Nephron progenitor cell (in vitro differentiated cells): Measurements from ENCODE around the gene MYLK.

ENCODE experiments used
- DNase-seq: peaks from one replicate; pipeline ENCODE4 v3.0.0; 2021
- H3K27ac Mint-ChIP-seq: 2 replicates; pipeline ENCODE4 v1.8.0; 2021; ENCODE audit warnings: mild to moderate bottlenecking, moderate library complexity, mixed read lengths
- H3K27me3 Mint-ChIP-seq: 2 replicates; pipeline ENCODE4 v1.8.0; 2021; ENCODE audit warnings: mild to moderate bottlenecking, low read depth, mixed read lengths; ENCODE audit not compliant: poor library complexity
- H3K36me3 Mint-ChIP-seq: 2 replicates; pipeline ENCODE4 v1.8.0; 2021; ENCODE audit warnings: low read depth, mixed read lengths
- H3K4me1 Mint-ChIP-seq: 2 replicates; pipeline ENCODE4 v1.8.0; 2021; ENCODE audit warnings: mixed read lengths
- H3K4me3 Mint-ChIP-seq: 2 replicates; pipeline ENCODE4 v1.8.0; 2021; ENCODE audit warnings: mild to moderate bottlenecking, moderate library complexity, mixed read lengths
- H3K9me3 Mint-ChIP-seq: 2 replicates; pipeline ENCODE4 v1.8.0; 2021; ENCODE audit warnings: mild to moderate bottlenecking, moderate library complexity, mixed read lengths
- CTCF ChIP-seq: fragments of 200-600 bp; sonication (generic); IDR thresholded peaks from 2 replicates; pipeline ENCODE4 v1.5.0; 2021; ENCODE audit warnings: antibody characterized with exemption

The MYLK gene

GRCh38 chr3:123745184-123745855 lies 138.8 kb downstream of the MYLK start:
- TF ChIP-seq CTCF: no peak
- Mint-ChIP-seq H3K4me3 (no peak overlapping the region), H3K27ac (no peak overlapping the region), H3K36me3 (no peaks in the 10 kb centered on the region), H3K9me3 (no peaks in the 10 kb centered on the region), H3K4me1 (no peaks in the 10 kb centered on the region), H3K27me3 (peaks cover 7% of the 10 kb centered on the region)
- no peak for DNase-seq

- Mint-ChIP-seq H3K36me3 (peaks cover 2% of the 10 kb centered on the region), H3K4me1 (peaks cover 2% of the 10 kb centered on the region), H3K27me3 (peaks cover 7% of the 10 kb centered on the region), H3K4me3 (no peak overlapping the region), H3K9me3 (no peaks in the 10 kb centered on the region), H3K27ac (no peak overlapping the region)
- no peak for DNase-seq
- TF ChIP-seq CTCF: no peak
Measured at GRCh38 chr3:123744064-123744463, 140.1 kb downstream of the MYLK start.

DNA sequence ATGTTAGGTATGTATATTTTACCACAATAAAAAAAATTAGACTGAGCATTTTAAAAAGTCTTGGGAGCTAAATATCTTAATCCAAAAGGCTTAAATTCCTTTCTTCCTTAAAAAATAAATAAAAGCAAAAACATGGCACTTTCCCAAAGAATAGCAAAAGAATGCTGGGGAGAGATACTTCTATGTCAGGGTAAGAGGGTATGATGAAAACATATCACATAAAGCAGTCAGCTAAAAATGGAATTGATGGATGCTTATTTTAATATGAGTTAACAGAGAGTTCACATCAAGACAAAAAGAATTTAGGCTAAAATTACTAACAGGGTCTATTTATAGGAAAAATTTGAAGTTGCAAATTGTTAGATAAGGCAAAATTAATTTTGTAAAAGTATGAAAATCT lies 141.0 kb downstream of the MYLK start:
- H3K4me3 Mint-ChIP-seq: no peak overlapping the region
- no peak overlapping the region for H3K27ac Mint-ChIP-seq
- H3K4me1 Mint-ChIP-seq: peaks cover 8% of the 10 kb centered on the region
- peaks cover 7% of the 10 kb centered on the region for H3K27me3 Mint-ChIP-seq
- no peak for TF ChIP-seq CTCF
- no peaks in the 10 kb centered on the region for H3K9me3 Mint-ChIP-seq
- H3K36me3 Mint-ChIP-seq: peaks cover 9% of the 10 kb centered on the region
- DNase-seq: no peak

GRCh38 chr3:123741041-123741511 lies 143.1 kb downstream of the MYLK start:
- TF ChIP-seq CTCF: no peak
- Mint-ChIP-seq H3K36me3 (peaks cover 15% of the 10 kb centered on the region), H3K9me3 (no peaks in the 10 kb centered on the region), H3K4me3 (no peak overlapping the region), H3K4me1 (peaks cover 8% of the 10 kb centered on the region), H3K27ac (no peak overlapping the region), H3K27me3 (peaks cover 7% of the 10 kb centered on the region)
- DNase-seq: no peak

DNA sequence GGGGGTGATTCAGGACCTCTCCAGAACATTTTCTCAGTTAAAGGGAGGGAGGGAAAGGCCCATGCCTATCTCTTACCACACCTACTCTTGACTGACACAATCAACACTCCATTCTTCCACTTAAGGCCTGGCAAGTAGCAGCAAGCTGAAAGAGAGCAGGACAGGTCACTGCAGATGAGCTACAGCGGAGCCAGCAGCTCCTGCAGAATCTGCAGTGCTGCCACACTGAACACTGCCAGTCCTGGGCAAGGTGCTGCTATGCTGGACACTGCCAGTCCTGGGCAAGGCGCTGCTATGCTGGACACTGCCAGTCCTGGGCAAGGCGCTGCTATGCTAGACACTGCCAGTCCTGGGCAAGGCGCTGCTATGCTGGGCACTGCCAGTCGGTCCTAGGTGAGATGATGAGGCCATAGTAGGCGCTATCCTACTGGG lies 143.7 kb downstream of the MYLK start:
- no peak for DNase-seq
- Mint-ChIP-seq H3K36me3 (peaks cover 16% of the 10 kb centered on the region), H3K4me1 (peaks cover 8% of the 10 kb centered on the region), H3K27ac (no peak overlapping the region), H3K27me3 (peaks cover 8% of the 10 kb centered on the region), H3K9me3 (no peaks in the 10 kb centered on the region), H3K4me3 (no peak overlapping the region)
- TF ChIP-seq CTCF: no peak

DNA sequence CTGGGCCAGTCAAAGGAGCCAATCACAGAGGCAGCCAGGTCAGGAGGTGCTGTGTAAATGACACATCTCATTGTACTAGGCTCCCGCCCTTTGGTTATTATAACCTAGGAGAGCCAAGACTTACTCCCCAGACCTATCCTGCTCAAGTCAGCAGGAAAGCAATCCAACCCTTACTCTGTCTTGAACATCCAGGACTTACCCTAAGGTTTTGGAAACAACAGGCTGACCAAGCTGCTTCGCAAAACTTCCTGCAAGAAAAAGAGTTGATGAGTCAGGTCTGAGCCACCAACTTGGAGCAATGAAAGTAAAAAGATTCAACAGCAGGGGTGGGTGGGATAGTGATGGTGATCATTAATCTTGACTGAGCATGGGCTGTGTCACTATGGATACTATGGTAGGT lies 144.4 kb downstream of the MYLK start:
- Mint-ChIP-seq H3K27me3 (peaks cover 8% of the 10 kb centered on the region), H3K9me3 (no peaks in the 10 kb centered on the region), H3K27ac (no peak overlapping the region), H3K36me3 (peaks cover 16% of the 10 kb centered on the region), H3K4me3 (no peak overlapping the region), H3K4me1 (peaks cover 8% of the 10 kb centered on the region)
- TF ChIP-seq CTCF: no peak
- DNase-seq: no peak
